NCI-H526 (cell line): ENCODE results near the gene RND1.

Source experiments
- DNase-seq, 2 experiments: peaks; one replicate each; lab custom pipeline; 2025; lab: John Stamatoyannopoulos, UW

RND1 gene

DNA sequence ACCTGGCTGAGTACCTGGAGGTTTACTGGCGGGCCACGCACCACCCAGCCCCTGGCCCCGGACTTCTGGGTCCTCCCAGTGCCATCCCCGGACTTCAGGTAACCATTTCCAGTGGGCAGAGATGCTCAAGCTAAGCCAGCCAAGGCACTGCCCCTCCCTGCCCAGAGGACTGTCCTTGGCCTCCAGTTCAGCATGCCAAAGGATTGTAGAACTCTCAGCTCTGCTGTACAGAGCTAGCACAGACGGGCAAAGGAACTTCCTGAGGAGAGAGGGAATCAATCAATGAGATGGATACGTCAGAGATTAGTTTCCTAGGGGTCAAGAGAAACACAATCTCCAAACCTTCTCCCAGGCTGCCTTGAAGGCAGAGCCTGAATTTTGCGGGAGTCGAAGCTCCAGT lies 38.6 kb downstream of the RND1 start:
- no peak for DNase-seq

DNA sequence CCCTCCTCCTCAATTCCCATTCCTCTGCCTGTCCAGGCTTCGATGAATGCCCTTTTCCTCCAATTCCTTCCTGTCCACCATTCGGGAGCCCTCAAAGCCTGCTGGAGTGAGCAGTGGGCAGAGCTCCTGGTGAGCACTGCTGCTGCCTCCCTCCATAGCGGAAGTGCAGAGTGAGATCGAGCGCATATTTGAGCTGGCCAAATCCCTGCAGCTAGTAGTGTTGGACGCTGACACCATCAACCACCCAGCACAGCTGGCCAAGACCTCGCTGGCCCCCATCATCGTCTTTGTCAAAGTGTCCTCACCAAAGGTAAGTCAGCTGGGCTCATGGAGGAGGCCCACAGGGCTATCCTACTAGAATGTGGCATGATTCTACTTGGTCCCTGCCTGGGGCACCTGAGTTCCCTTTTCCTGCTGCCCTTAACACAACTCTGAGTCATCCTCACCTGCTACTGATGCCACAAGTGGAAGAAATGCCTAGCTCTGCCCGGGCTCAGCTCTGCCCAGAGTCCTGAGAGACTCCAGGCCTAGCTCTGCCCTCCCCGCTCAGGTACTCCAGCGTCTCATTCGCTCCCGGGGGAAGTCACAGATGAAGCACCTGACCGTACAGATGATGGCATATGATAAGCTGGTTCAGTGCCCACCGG lies 39.3 kb downstream of the RND1 start:
- DNase-seq: no peak

DNA sequence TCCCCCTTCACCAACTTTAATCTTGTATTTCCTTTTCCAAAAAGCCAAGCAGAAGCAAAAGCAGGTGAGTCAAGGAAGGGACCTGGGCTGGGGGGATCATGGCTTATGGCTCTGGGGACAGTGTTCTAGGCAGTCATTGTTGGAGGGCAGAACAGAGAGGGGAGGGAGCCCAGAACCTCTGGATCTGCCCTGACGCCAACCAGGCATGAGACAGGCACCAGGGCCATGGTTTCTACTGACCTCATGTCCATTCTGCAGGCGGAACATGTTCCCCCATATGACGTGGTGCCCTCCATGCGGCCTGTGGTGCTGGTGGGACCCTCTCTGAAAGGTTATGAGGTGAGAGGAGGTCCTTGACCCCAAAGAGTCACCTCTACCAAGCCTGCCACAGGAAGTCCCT lies 40.8 kb downstream of the RND1 start:
- no peak for DNase-seq

DNA sequence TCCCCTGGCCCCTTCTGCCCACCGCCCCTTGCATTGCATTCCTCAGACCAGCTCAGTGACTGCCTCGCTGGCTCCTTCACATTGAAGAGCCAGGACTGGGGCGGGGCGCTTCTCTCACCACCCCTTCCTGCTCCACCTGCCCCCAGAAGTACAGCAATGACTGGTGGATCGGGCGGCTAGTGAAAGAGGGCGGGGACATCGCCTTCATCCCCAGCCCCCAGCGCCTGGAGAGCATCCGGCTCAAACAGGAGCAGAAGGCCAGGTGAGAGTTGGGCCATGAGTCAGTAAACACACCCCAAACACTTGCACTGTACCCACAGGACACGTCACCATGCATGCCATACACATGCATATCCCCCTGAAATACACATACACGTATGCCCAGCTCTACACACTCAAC lies 41.6 kb downstream of the RND1 start:
- DNase-seq: no peak

DNA sequence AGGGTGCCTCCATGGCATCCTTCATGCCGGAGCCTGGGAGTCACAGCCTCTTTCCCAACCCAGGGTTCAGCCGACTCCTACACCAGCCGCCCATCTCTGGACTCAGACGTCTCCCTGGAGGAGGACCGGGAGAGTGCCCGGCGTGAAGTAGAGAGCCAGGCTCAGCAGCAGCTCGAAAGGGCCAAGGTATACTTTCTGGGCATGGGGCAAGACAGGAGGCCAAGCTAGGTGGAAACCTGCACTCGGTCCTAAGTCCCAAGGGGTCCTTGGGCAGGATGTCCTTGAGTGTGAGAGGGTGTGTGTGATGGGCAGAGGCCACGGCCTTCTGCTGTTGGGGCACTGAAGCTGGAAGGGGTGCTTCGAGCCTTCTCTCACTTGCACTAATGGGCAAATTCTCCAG lies 42.4 kb downstream of the RND1 start:
- DNase-seq: no peak

DNA sequence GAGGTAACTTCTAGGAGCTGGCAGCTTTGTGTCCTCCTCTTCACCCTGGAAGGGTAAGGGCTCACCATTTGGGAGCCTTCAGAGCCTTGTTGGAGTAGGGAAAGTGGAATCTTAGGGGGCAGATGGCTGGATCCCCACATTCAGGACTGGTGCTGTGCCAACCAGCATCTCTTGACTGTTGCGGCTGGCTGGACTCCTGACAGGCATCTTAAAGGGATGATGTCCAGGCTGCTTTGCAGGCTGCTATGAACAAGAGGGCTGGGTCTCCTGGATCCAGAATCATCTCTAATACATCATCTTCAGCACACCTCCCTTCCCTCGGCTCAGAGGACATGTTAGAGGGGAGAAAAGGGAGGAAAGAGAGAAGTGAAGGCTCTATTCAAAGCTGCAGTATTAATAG lies 43.0 kb downstream of the RND1 start:
- DNase-seq: no peak

DNA sequence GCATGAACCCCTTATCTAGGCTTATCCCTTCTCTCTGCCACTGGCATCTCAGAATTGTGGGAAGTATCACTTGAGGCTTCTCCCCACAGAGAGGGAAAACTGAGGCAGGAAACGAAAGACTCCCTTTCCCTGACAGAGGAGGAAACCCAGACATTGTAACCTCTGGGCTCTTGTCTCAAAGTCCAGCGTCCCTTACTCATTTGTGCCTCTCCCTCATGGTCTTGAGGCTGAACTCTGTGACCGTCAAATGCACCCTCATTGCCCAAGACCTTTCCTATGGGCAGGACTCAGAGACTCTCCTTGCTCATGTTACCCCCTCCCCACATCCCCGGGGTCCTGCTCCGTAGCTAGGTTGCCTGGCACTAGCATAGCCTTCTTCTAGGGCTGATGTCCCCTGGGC lies 43.5 kb downstream of the RND1 start:
- DNase-seq: no peak

DNA sequence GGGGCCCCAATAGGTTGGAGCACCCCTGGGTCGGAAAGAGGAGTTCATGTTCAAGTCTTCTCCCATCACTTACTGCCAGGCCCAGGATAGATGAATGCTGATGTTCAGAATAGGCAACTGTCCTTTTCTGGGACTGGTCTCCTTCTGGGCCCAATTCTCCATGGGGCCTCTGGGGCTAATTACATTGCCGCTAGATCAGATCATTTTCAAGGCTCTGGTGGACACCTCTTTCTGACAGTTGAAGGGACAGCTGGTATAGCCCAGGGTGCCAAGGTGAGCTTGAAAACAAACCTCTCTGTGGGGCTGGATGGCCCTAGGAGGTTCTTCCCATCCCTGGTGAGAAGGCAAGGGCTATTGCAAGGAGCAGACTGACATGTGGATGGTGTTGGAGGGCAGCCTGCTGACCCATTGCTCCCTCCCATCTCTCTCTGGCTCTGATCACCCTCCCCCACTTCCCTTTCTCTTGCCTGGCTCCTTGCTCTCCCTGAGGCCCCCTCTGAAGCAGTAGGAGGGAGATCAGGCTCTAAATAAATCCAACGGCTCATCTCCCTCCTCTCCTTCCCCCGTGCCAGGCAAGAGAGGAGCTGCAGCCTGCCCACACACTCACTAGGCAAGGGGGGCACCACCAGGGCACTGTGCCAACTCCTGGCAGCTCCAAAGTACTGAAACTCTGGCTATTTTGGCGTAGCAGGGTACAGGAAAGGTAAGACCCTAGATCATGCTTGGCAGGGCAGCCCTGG lies 45.5 kb downstream of the RND1 start:
- no peak for DNase-seq

DNA sequence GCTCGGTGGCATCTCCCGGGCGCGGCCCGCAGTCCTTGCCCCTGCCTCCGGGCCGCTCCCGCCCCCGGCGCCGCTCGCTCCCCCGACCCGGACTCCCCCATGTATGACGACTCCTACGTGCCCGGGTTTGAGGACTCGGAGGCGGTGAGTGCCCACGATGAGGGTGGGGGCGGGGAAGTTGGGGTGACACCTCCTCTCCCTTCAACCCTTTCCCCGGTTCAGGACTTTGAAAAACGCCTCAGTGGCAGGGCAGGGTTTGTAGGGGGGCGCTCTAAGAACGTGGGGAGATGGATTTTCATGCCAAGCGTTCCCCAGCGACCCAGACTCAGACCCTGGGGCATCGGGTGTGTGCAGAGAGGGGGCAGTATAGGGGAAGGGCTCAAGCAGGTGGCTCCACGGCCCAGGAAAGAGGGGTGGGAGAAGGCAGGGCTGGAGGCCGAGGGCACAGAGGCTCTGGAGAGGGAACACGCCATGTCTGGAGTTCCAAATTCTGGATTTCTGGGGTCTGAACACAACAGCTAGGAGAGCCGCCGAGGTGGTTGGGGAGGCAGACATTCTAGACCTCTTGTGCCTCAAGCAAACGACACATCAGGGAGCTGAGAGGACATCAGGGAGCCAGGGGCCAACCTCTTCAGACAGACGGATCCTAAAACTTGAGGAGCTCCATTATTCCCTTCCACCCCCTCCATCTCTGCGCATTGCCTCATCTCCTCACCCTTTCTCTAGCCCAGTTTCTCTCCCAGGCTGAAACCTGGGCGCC lies 46.7 kb downstream of the RND1 start:
- DNase-seq: peak in 1 of 2 experiments; percentile 53

DNA sequence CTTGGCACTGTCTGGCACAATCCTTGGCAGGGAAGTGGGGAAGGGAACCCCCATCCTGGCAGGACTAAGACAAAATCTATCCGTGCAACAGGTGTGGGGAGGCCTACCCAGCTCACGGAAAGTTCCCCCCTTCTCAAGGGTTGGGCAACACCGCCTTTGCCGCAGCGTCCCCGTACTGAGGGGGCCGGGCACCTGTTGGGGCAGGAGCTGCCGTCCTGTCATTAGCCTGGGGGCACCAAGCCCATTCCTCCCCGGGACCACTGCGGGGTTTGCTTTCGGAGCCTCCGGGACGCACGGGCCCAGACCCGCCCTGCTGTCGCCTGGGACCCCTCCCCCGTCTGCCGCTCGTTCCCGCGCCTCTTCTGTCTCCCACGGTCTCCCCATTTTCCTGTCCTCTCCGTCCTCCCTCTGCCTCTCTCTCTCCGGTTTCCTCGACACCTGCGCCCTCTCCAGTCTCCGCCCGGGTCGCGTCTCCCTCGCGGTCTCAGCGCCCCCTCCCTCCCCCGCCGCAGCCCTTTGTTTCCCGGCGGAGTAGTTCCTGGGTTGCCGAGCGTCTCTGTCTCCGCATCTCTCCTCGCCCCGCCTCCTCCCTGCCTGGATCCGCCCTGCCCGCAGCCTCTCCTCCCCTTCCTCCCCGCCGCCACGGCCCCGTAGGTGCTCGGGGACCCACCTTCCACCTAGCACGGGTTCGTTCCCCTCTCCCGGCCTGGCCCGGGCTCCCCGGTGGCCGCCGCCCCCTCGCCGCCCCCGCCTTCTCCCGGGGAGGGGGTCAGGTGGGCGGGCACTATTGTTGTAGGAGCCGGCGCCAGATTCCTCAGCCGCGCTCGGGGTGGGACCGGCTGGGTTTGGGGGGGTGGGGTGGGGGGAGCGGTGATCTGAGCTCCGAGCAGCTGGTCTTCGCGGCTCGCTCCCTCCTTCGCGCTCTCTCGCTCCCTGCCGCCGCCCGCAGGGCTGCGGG lies 47.5 kb downstream of the RND1 start, which contains the start of gene CACNB3:
Gene CACNB3 (plus strand): TSS at position 624 of the 958 bp plus-strand sequence. CDS start 434 bp downstream, outside the sequence.
- peak; percentile 48 to 90 for DNase-seq

DNA sequence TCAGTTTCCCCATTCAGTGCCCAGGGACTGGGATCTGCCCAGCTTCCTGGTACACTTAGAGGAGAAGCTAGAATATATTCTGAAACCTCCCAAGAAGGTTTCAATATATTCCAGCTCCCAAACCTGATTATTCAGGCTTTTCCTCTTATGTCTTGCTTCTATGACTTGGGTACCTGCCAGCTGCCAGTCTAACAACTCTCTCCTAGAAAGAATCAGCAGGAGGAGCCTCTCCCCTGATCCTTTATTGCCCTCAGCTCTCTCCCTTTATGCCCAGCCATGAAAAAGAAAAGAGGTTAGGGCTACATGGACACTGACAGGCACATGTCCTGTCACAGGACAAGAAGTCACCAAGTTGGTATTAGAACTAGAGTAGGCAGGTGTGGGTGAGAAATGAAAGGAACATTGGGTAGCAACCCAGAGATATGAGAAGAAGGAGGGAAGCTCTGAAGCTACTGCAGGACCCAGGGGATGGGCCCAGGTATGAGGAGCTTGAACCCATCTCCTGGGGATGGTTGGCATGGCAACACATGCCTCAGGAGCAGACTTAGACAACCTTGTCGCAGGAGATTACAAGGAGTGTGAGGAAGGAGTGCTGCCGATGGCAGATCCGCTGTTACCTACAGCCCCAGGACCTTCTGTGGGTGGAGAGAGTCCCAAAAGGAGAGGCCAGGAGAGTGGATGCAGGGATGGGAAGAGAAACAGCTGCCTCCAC lies 49.4 kb downstream of the RND1 start:
- no peak for DNase-seq

DNA sequence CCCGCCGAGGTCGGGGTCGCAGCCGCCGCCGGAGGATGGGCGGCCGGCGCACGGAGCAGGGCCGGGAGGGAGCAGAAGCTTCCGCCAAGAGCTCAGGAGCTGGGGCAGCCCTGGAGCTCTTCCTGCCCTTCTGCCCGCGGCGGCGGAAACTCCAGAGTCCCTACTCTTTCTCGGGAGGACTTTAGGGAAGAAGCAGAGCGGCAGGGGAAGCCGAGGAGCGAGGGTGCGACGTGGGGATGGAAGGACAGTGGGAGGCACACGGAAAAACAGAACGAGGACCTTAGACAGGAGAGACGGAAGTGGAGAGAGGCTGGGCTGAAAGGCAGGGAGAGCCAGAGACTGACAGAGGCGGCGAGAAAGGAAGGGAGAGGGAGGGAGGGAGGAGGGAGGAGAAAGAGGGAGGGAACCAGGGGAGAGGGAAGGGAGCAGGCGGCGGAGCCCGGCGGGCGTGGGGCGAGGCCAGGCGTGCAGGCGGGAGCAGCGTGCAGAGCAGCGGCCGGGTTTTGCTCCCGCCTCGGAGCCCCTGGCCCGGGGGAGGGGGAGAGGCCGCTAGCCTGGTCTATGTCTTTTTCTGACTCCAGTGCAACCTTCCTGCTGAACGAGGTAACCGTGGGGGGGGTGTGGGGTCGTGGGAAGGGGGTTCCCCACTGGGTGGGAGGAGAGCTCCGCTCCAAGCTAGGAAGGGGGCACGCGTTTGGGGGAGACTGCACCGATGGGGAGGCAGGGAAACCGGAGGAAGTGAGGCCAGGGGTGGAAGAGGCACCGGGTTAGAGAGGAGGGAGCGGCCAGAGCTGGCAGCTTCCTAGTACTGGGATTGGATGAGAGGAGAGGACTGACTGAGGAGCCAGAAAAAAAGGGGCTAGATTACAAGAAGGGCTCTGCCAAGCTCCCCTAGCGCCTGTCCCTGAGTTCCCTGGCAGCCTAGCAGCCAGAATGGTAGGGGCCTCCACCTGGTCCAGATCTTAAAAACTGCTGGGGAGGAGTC lies 50.3 kb downstream of the RND1 start:
- peak; percentile 66 to 89 for DNase-seq

DNA sequence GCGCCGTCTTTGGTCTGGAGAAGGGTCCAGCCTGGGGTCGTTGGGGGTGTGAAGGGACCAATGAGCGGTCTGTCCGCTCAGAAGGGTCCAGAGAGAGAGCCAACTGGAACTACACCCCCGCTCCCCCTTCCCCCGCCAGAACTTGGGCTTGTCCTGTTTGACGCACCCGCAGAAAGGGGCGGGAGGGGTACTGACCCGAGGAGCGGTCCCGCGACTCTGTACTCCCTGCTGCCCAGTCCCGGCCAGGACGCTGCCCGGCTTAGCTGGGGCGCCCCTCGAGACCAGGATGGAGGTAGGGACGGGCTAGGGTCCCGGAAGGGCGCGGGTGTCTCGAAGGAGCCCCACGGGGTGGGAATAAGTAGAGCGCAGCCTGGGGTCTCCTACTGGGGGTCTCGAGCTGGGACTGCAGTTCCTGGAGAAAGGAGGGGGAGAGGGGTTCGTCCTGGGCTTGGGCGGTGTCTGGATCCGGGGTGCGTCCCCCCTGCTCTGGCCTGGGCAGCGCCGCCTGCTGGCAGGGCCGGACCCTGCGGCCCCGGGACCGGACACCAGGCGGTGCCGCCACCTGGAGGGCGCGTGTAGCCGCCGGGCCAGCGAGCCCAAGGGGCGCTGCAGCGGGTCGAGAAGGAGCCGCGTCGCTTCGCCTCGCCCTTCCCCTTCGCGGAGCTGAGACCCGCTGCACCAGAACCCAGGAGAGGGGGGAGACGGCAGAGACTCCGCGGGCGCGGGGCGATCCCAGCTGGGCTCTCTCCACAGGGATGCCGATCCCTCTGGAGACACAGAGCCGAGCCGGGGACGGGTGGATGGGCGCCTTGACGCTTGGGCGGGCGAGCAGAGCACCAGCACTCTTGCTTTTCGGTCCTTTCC lies 51.2 kb downstream of the RND1 start:
- DNase-seq: peak; percentile 37 to 81

DNA sequence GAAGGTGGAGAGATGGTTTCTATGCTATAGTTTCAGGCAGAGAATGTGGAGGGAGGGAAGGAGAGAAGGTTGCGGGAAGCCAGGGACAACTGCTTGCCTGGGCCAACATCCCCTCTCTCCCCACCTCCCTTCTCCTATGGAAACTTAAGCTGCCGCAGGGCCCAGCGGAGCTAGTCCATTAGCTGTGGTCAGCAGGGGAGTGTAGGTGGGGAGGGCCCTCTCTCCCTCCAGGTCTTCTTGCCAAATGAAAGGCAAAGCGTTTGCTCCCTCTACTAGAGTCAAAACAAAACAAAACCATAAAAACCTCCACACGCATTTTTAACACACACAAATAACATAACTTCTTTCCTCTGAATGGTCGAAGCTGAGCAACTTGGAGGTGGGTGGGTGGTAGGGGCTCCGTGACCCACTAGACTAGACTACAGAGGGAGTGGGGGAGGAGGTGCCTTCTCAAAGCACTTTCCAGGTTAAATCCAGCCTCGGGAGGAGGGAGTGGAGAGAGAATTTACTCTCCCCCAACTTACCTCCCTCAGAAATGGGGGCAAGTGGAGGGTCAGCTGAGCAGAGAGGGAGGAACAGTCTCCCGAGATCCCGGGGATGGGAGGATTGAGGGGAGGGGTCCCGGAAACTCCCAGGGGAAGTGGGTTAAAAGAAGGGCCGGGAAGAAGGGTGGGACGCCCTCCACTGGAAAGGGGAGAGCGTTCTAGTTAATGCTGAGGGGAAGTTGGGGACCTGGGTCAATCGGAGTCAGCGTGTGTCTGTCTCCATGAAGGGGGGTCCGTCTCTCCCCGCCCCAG lies 52.0 kb downstream of the RND1 start:
- DNase-seq: no peak

DNA sequence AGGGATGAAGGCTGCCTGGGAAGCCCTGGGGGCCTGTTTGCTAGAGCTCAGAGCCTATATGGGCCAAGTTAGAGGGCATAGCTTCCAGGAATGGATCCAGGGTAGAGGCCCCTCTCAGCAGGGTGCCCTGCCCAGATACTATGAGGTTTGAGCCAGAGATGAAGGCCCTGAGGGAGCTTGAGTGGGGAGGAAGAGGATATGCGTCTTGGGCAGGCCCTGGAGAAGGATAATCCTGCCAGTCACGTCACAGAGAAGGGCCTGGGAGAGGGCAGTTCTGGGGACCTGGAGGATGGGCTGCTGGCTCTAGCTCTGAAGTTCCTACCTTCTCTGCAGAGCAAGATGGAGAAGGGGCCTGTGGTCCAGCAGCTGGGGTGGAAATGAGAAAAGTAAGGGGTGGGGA lies 53.3 kb downstream of the RND1 start:
- DNase-seq: no peak

DNA sequence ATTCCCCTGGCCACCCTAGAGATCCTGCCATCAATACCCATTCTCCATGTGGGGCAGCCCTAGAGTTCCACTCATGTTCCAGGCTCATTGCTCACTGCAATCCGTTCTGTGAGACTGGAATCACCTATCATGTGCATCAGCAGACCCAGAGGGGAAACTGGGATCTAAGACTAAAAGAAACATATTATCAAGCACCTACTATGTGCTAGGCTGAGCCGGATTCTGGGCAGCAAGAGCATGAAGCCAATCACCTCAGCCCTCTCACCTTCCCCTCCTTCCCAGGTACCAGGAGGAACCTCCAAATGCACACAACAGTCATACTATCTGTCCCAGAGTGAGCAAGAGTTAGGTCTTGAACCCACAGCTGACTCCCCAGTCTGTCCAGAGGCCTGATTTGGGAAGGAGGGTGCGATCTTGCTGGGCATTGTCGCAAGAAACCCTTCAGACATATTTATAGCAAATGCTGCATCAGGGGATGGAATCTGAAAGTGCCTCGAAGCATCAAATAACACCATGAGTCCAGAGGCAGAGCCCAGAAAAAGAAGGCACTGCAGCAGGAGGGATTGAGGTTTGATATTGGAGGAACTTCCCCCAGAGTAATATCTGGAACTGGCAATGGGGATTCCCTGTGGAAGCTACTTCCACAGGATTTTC lies 54.1 kb downstream of the RND1 start:
- no peak for DNase-seq

DNA sequence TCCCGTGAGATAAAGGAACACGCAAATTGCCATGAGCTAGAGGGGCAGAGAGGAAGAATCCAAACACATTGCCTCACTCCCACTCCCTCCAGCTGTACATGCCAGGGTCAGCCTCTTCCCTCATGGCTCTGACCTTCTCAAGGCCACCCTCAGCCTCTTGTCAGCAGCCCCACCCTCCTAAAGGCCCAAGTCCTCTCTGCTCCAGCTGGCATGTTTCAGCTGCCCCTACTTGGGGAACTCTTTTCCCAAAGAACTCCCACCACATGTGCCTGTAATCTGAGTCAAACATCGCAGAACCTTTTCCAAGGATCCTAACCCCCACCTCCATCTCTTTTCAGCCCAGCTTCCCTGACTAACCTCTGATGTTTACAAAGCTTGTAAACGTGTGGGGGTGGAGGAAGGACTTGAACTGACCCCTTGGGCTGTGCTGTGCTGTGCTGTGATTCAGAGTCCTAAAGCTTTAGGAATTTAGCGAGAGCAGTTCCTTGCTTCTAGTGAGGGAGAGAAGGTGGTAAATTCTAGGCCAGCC lies 54.7 kb downstream of the RND1 start:
- no peak for DNase-seq
